NCI-H2171 treated with DMSO at 0.1 percent for 48 hours (cell line): ENCODE results near the gene SUGT1.
"Not testable (repeated sequence)": the region's sequence is repeated elsewhere in the genome, so short reads cannot be mapped to it uniquely, and the experiment has no call there.

Experiments
- DNase-seq: peaks from one replicate; lab custom pipeline; 2025; lab: John Stamatoyannopoulos, UW

SUGT1 gene

DNA sequence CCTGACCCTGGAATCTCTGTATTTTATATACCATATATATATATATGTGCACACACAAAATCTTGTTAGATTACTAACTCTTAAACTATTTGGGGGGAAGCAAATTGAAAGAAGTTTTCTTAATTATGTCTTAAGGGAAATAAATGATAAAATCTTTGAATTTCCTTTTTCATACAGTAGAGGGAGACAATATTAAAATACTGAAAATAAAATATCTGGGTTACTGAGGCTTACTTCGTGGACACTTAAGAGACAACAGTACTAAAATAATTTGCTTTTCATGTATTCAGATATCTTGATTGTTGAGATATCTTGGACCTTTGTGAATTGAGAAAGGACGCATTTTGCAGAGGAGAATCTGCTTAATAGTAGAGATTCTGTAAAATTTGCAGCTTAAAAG is 17.0 kb downstream of the SUGT1 start:
- no peak for DNase-seq

GRCh38 chr13:52670726-52671125 is 18.1 kb downstream of the SUGT1 start:
- no peak for DNase-seq

- DNase-seq, result no peak
These were observed 20.8 kb downstream of the SUGT1 start for GRCh38 chr13:52673465-52673864.

DNA sequence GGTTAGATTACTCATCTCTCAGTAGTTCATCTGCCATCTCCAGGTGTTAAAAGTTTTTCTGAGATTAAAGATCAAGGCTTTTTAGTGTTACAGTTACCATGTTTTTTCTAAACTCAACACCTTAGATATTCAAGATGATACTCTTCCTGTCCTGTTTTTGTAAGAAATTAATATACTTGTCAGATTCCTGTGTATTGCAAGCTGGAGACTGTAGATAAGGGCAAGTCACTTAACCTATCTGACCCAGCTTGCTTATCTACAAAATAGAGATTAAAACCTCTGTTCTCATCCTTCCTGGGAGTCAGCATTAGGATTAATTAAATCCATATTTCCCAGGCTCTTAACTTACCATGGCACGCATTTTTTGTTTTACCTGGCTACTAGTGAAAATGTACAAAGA is 25.2 kb downstream of the SUGT1 start:
- no peak for DNase-seq

DNA sequence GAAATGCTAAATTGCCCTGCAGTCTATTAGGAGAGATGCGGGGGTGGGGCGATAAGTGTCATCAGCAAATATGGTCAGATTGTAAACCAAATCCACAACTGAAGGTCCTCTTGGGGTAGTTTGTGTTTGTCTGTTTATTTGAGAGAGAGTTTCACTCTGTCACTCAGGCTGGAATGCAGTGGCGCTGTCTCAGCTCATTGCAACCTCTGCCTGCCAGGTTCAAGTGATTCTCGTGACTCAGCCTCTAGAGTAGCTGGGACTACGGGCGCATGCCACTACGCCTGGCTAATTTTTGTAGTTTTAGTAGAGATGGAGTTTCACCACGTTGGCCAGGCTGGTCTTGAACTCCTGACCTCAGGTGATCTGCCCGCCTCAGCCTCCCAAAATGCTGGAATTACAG is 33.2 kb downstream of the SUGT1 start:
- not testable (repeated sequence) for DNase-seq

DNA sequence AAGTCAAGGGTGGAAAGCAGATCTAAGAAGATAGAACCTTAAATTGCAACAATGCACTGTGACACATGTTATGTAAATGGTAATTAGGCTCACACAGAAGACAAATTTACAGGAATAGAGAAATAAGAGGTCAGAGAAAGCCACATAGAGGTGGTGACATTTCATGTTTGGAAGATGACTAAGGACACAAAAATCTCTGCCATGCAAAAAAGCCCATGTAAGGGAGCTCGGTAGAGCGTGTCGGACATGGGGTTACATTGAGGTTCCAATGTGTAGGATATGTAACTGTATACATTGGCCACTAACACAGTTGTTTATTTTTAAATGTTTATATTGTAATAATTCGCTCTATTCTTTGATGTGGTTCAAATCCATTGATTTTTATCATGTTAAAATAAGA is 33.7 kb downstream of the SUGT1 start:
- DNase-seq, result no peak

DNA sequence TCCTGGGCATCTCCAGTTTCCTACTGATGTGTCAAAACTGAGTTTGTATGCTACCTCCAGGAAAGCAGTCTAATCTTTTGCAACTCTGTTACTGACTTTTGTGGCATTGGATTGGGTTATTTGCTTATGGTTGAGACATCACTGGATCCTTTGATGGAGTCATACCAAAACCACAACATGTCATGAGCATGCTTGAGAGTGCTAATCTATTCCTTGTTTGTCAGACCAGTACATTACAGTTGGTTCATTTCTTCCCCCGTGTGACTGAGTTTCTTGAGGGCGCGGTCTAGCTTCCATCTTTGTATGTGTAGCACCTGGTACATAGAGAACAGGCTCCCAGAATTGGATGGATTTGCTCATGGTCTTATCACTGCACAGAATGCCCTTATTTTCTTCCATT is 43.2 kb downstream of the SUGT1 start:
- no peak for DNase-seq

- no peak for DNase-seq
These were observed 43.9 kb downstream of the SUGT1 start for GRCh38 chr13:52696566-52696965.

GRCh38 chr13:52701728-52702465 is 49.3 kb downstream of the SUGT1 start:
- DNase-seq, result no peak

DNA sequence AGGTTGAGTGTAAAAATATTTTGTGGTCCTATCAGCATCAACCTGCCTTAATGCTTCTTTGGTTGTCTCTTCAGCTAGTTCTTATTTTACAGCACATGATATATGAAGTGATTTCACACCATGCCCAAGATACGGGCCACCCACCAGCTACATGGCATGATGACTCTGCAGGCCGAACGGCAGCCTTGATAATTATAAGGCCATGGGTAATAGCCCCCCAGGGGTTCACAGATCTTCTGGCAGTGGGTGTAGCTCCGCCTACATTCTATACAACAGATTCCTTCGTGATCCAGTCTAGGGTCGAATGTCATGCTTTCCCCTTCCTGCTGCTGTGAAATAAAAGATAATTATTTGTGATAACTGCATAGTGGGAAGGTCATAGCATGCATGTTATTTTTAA is 50.8 kb downstream of the SUGT1 start:
- peak; percentile 12 for DNase-seq

DNA sequence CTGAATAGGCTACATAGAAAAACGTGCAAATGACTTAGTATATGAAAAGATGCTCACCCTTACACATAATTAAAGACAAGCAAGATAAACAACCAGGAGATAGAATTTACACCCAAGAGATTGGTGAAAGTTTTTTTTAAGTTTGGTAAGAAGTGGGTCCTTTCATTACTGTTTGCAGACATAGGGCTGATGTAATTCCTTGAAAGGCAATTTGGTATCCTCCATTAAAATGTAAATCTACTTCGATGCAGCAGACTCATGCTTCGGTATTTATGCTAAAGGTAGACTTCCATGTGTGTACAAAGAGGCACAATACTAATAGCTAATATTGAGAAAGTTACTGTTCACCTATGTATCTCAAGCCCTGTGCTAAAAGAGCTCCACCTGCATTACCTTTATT is 53.4 kb downstream of the SUGT1 start:
- DNase-seq, result no peak

DNA sequence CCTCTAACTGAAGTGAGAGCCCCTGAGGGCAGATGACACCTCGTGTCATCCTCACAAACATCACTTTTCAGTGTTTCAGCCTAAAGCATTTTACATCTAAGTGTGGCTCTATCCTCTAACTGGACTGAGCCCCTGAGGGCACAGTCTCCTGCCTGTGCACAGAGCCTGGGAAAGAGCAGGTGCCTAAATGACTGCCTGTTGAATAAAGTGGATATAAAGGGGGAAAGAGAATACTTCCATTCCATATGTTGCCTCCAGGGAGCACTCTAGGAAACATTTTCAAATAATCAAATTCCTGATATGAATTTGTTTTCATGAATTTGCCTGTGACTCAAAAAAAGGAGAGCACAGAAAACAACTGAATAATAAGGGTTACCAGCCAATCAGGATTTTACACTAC is 54.7 kb downstream of the SUGT1 start:
- peak; percentile 7 for DNase-seq

DNA sequence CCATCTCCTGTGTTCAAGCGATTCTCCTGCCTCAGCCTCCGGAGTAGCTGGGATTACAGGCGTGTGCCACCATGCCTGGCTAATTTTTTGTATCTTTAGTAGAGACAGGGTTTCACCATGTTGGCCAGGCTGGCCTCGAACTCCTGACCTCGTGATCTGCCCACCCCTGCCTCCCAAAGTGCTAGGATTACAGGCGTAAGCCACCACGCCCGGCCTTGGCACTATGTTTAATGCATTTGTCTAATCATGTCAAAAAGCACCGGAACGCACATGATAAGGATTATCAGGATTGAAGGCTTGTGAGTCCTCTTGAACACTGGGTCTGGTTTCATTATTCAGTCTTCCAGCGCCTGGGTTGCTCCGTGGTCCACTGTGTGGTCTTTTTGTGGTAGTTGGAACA is 55.6 kb downstream of the SUGT1 start:
- DNase-seq, result not testable (repeated sequence)

- no peak for DNase-seq
These were observed 58.6 kb downstream of the SUGT1 start for GRCh38 chr13:52711286-52711685.

DNA sequence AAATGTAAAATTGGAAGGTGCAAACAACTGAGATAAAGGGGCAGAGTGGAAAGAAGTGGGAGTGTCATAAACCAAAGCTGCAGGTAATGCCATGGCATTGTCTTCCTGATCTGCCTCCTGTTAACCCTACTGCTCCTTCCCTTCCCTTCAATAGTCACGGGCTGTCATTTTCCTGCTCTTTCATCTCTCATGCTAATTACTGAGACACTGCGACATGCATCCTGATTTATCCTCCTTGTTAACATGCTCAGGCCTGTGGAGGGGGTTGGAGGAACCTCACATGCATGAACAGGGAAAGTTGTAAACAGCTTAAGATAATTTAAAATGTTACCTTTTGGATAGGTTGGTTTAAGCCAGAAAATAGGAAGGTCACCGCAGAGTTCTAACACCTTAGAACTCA is 59.7 kb downstream of the SUGT1 start:
- peak; percentile 20 for DNase-seq

DNA sequence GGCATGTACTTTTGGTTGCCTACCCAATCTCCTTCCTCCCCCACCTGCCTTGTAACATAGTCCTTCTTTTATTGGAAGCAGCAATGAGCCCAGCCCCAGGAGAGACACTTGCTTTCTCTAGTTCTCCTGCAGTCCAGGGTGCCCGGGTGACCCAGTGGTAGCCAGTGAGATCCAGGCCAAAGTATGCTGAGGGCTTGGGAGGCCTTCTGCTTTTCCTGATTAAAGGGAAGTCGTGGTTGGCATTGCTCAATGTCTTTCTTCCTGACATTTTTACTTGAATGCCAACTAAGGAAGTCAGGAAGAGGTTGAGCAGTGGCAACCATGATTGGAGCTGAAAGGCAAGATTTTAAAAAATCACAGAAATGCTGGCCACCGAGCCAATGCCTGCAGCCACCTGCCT is 61.3 kb downstream of the SUGT1 start:
- DNase-seq, result no peak

- DNase-seq, result not testable (repeated sequence)
These were observed 68.3 kb downstream of the SUGT1 start for GRCh38 chr13:52720904-52721303.

DNA sequence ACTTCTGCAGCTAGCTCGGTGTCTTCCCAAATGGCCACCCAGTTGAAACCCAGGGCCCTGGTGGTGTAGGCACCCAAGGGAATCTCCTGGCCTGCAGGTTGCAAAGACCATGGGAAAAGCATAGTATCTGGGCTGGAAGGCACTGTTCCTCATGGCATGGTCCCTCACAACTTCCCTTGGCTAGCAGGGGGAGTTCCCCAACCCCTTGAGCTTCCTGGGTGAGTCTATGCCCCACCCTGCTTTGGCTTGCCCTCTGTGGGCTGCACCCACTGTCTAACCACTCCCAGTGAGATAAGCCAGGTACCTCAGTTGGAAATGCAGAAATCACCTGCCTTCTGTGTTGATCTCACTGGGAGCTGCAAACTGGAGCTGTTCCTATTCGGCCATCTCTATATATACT is 68.7 kb downstream of the SUGT1 start:
- DNase-seq, result not testable (repeated sequence)

GRCh38 chr13:52723181-52723580 is 70.5 kb downstream of the SUGT1 start:
- no peak for DNase-seq

DNA sequence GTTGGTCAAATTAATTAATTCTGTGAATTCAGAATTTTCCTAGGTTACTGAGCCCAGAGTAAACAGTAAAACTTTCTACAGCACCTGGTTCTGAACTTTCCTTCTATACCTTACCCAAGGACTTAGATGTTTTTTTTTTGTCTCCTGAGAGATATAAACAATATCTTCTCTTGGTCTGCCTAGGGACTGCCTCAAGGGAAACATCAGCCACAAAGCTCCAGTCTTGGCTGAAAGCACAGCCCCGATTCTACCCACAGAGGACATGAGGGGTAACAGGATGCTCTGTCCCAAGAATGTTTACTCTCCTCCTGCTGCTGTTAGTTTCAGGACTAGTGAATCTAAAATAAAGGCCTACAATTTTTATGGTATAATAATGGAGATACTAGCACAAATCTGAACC is 72.7 kb downstream of the SUGT1 start:
- DNase-seq, result no peak

DNA sequence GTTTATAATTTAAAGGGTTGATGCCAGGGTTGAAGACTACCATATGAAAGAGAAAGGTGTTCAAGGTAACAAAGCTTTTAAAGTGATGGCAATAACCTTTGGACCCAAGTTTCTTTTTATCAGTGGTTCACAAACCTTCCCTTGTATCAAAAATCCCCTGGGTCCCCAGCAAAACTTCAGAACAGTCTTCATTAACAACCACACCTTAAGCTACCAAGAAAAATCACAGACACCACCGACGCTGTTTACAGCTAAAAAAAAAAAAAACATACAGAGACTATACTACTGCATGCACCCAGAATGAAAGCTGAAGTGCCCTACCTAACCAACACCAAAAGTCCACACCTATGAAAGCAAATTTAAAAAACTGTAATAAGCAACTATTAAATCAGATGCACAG is 73.6 kb downstream of the SUGT1 start:
- no peak for DNase-seq

GRCh38 chr13:52734075-52734623 is 81.5 kb downstream of the SUGT1 start:
- DNase-seq, result no peak

GRCh38 chr13:52736891-52737290 is 84.3 kb downstream of the SUGT1 start:
- DNase-seq, result no peak

GRCh38 chr13:52737451-52737850 is 84.8 kb downstream of the SUGT1 start:
- DNase-seq, result no peak
